Non-pigmented ciliary epithelial cell (primary cell): ENCODE results near the gene CD99.

Experiments used
- DNase-seq: peaks from one replicate; pipeline ENCODE4 v3.0.0-alpha.2; 2010; ENCODE audit warnings: low read depth

Gene CD99

DNA sequence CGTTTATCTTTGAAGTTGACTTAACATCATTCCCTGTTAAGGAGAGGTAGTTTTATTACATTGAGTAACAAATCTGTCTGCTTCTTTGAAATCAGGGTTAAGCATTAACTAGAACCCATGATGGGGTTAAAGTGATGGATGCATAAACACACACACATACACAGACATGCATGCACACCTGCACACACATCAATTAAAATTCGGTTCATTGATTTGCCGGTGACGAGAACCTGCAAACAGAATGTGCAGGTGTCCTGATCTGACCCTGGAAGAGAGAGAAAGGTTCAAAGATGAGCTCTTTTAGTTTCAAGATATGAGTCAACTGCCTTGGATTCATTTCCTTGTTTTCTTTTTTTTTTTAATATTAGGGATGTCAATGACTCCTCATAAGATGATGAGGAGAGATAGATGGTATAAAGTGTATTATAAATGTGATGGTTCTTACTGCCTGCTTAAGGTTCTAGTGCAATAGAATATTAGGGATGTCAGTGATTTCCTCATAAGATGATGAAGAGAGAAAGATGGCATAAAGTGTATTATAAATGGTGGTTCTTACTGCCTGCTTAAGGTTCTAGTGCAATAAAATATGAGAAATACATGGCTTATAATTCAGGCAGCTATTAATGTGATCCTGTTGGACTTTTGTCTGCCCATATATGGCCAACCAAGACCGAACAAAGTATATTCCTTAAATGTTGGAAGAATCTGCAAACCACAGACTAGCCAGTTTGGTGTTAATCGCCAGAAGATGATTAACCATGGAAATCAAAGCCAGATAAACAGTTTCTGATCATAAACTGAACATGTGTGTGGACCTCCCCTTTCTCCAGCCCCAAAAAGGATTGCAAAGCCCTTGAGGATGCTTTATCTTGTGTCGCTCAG, 14.1 kb upstream of the CD99 start:
- no peak for DNase-seq

DNA sequence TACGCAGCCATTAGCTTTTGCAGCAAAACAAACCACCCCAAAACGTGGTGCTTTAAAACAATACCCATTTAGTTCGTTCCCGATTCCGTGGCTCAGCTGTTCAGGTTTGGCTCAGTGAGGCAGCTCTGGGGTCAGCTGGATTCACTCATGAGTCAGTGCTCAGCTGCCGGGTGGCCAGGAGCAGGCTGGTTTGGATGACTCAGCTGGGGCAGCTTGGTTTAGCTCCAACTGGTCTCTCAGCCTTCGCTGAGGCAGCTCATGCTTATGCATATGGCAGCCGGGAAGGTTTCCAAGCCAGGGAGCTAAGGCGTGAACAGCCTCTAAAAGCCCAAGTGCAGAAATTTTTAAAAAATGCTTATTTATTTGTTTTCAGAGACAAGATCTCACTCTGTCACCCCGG, 13.3 kb upstream of the CD99 start:
- DNase-seq: peak; percentile 96

DNA sequence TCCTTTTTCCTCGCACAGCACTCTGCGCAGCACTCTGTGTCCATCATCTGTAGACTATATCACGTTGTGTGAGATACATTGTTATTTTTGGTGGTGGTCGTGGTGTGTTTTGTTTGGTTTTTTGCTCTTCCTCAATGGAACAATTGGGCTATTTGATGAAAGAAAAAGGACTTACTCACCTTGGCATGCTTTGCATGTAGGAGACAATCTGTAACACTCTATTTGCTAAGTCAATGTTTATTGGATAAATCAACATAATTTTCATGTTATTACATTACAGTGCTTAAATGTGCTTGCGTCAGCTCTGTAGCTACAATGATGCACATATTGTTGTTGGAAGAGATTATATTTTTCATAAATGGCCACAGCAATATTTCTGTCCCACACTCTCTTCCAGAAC, 12.5 kb upstream of the CD99 start:
- no peak for DNase-seq

DNA sequence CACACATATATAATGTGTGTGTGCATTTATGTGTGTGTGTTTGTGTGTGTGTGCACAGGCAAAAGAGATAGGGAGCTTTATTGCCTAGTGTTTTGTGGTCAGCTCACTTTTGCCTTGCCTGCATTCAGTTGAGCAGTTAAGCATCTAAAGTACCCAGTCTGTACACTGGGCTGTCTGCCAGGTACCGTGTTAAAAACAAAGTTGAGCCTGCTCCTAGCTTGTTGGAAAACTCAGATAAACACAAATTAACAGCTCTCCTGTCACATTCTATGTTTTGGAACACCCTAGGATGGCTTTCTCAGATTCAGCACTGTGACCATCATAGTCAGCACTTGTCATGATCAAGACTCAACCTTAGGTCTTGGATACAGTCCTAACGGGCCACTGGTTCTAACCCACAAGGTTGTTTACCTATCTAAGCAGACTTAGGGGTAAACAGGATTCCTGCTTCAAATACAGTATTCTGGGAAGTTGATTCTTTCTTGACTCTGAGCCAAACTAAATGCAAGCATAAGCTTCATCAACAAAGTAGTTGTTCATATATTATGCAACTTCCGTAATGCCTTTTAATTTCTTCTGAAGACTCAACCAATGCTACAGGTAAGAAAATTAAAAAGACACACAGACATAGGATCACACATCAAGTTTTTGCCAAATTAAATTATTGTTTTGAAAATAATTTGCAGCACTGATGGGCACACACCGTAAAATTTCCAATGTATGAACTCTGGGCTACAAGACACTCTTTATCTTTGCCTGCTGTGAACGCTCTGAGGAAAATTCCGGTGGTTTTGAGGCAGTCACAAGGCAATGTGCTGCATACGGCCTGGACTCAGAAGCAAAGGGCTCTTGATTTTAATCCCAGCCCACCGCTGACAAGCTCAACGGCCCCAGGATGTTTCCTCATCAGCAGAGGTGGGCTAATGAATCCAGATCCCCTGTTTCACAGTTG, 11.3 kb upstream of the CD99 start:
- DNase-seq: no peak

DNA sequence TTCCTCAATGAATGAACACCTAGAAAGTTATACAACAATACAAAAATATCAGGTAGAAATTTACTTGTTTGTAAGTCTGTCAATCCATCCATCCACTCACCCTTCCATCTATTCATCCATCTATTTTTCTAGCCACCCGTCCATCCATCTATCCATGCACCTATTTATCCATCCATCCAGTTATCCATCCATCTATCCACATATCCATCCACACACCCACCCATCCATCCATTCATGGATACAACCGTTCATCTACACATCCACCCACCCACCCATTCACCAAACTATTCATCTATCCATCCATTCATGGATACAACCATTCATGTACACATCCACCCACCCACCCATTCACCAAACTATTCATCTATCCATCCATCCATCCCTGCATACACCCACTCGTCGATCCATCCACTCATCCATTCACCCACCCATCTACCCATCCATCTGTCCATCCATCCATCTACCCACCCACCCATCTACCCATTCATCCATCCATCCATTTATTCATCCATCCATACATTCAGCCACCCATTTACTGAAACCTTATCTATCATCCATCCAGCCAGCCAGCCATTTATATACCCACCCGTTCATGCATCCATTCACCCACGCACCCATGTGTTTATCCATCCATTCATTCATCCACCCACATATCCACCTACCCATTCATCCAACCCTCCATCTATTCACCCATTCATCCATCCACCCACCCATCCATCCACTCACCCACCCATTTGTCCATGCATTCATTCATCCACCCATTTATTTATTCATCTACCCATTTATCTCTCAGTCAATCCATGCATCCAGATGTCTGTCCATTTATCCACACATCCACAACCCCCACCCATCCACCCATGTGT, 10.4 kb upstream of the CD99 start:
- DNase-seq: no peak

DNA sequence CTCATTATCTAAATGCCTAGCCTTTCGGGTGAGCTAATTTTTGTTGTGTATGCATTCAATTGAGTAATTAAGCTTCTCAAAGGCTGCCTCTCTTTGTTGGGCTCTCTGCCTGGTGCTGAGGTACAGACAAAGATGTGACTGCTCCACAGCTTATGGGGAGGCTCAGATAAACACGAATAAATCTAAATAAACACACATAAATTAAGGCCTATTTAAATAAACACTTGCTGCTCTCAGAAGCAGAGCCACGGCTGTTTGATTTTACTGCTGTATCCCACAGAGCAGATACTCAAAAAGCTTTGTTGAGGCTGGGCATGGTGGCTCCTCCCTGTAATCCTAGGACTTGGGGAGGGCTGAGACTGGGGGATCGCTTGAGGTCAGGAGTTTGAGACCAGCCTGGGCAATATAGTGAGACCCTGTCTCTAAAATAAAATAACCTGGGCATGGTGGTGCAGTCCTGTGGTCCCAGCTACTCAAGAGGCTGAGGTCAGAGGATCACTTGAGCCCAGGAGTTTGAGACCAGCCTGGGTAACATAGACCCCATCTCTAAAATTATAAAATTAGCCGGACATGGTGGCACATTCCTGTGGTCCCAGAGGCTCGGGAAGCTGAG, 8.4 kb upstream of the CD99 start:
- DNase-seq: no peak

DNA sequence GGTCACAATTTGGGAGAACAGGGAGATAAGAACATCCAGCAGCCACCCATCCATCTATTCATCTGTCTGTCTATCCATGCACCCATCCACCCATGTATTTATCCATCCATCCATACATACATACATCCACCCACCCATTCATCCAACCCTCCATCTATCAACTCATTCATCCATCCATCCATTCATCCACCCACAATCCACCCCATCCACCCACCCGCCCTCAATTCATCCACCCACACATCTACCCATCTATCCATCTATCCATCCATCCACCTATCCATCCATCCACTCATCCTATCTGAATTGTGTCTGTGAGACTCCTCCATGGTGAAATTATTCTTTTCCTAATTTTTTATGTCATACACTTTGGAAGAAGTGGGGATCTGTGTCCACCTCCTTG, 6.8 kb upstream of the CD99 start:
- DNase-seq: no peak

DNA sequence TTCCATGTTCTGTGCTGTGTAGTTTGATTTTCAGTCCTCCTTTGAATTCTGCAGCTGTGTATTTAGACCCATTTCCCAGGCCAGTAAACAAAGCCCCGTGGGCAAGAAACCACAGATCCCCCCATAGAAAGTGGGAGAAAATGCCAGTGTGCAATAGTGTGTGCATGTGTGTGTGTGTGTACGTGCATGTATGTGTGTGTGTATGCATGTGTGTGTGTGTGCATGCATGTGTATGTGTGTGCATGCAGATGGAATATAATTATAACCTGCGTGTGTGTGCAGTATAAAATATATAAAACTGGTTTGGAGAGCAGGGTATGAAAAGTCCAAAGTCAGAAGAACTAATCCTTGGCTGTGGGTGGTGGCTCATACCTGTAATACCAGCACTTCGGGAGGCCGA, 5.2 kb upstream of the CD99 start:
- no peak for DNase-seq

DNA sequence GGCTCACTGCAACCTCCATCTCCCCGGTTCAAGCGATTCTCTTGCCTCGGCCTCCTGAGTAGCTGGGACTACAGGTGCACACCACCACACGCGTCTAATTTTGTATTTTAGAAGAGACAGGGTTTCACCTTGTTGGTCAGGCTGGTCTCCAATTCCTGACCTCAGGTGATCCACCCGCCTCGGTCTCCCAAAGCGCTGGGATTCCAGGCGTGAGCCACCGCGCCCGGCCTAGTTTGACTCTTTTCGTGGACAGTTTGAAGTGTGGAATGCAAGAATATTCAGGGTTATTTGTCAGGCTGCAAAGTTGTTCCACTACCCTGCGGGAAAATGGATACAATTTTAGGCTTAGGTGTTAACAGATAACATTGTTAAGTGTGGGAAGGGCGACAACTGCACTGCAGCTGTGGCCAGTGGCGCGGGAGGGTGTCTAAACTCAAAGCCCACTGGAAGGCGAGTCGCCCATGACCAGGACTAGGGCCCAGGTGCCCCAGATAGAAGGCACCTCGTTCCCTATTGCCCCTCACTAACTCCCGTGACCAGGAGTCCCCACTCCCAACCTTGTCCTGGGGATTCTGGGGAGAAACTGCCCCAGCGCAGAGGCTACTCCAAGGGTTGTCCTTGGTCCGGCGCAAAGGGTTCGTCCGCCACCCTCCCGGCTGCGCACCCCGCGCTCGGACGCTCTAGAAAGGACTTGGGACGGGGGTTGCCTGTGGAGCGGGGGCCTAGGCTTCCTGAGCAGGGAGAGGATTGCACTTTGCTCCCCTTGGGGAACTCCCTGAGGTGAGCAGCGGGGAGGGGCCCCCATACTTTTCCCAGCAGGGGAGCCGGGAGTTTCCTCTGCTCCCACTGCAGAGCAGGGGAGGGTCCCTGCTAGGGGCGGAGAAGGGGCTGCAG, 1.1 kb upstream of the CD99 start:
- DNase-seq: no peak

DNA sequence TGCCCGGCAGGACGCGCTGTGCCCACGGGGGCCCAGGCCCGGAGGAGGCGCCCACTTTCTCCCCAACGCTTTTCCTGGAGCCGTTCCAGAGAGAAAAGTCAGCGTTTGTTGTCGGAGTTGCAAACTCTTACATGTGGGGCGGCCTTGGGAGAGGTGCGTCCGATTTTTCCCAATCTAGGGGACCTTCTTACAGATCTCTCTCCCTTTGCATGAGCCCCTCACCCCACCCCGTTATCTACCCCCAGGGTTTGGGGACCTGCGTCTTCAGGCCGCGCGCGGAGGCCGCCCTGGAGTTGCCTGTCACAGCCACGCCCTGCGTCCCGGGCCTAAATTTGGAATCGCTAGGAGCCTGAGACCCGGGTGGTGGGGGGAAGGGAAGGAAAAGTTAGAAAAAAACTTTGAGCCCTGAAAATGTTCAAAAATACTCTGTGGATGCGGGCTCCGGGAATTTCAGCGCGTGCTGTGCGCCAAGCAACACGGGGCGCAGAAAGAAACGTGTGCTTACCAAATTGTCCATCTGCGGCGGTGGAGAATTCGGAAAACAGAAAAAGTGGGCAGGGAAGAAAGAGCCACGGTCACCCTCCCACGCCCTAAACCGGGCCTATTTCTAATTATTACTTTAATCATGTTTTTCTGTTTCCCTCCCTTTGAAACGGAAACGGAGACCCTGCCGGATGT, 587 bp downstream of the CD99 start:
- DNase-seq: no peak

DNA sequence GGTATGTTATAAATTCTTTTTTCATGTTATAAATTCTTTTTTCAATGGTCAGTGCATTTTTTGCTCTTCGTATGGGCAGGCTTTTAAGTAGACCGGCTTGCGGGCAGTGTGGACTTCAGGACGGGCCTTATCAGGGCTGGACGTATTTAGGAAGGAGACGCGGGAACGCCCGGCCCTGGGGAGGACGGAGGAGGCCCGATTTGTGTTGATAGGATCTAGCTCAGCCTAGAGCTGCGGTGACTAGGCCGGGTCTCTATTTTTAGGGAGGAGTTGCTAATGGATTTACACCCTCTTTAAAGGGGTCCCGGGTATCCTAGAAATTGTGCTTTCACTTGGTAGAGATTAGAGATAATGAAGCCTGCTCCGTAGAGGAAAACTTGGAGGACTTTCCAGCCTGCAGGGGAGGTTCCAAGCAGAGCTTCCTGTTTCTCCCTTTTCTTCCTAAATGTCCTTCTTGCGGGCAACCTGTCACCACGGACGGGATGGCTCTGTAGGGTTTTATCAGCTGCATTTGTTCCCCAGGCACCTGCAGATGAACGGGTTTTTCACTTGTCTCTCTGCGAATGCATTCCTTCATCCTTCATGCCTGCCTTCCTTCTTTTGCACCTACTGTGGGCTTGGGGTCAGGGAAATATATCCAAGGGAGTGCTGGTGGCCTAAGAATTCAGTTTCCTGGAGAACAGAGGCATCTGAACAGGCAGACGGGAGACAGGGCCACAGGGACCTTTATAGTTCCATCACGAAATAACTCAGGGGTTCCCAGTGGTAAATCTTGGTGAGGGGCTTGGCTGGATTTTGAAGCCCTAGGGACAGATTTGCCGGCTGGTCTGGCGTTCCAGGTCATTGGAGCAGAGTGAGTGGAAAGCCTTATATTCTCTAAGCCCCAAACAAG, 1.4 kb downstream of the CD99 start:
- no peak for DNase-seq

DNA sequence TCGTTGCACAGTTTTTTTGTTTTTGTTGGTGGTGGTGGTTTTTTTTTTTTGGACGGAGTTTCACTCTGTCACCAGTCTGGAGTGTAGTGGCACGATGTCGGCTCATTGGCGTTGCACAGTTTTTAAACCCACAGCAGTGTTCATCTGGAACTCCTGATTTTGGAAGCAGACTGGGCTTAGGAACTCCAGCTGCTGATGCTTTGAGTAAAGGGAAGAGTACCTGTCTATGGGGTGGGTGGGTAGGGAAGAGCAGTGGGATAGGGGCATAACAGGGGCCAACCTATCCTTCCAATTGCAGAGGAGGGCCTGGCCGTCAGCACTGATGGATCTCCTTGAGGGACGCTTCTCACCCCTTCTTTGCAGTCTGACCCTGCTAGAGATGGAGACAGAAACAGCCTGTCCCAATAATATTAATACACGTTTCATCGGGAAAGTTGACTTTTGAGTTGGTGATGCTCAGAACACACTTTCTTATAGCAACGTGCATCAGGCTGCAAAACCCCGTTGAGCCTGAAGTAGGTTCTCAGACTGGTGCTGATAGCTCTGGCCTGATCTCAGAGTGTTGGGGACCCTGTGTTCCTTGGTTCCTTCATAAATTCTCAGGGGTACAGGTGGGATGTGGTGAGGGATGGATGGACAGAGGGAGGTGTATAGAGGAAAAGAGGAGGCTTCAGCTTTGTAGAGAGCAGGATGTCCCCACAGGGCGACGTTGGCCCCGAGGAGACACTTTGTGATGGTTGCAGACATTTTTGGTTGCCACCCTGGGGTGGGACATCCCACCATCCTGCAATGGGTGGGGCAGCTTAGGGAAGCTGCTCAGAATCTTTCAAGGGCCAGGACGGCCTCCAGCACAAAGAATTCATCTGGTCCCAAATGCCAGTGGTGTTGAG, 2.3 kb downstream of the CD99 start:
- DNase-seq: no peak

DNA sequence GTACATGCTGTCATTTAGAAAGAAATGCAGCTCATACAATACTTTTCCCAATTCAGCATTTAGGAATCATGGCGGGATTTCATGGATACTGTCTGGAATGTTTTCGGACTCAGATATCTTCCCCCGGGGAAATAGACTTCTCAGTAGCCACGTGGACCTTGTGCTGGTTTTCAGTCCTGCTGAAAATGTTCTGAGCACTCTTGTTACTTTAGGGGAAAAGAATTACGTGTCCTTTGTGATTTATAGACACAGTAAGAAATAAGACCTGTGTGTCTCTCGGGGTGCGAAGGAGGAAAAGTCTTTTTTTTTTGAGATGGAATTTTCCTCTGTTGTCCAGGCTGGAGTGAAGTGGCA, 3.8 kb downstream of the CD99 start:
- no peak for DNase-seq

DNA sequence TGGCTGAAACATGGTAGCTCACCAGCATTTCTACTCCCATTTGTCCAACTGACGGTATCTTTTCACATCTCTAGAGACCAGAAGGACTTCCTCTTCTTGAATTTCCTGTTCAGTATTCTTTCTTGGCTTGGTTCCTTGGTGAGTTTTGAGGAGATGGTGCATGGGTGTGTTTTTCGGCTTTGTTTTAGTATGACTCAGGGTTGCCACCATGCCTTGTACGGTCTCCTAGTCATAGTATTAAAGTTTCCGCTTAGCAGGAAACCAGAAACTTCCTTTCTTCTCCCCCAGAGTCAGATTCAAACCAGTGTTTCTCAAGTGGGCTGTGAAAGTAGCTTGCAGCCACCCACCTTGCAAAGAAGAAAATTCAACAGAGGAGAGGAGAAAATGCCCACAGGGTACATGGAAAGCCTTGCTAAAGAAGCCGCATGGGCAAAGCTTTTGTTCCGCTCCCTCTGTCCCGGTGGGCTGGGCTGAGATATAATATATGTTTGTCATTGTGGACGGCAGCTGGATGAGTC, 5.7 kb downstream of the CD99 start:
- no peak for DNase-seq

DNA sequence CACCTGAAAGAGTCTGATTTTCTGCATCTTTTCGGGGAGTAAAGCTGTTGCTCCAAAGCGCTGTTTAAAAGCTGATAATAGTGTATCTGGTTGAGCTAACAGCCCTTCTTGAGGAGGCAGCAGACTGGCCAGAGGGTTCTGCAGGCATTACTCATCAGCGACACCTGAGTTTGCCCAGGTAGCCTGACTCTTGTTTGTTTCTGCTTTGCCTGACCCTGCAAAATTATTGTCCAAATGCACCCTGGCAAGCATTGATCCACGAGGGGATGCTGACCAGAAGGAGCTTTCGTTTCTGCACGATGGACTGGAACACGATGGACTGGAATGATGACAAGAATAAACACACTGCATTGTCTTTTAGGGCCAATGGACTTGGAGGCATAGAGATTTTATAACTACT, 6.2 kb downstream of the CD99 start:
- DNase-seq: no peak

DNA sequence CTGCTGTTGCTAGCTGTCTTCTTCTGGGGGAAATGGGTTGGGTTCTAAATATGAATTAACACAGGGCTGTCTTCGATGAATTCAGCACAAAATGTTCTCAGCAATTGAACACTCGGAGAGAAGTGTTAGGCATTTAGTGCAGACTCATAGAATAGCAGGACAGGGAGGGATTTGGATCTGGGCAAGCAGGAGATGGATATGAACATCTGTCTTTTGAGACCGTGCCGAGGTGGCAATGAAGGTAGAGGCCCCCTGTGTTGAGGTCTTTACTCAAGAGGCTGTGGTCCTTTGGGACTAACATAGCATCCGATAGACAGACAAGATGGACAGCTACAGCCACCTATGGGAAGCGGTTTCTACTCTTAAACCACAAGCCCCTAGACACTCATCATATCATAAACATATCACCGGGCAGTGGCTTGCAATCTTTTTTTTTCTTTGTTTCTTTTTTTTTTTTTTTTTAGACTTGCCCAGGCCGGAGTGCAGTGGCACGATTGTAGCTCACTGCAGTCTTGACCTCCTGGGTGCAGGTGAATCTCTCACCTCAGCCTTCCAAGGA, 6.7 kb downstream of the CD99 start:
- DNase-seq: no peak

DNA sequence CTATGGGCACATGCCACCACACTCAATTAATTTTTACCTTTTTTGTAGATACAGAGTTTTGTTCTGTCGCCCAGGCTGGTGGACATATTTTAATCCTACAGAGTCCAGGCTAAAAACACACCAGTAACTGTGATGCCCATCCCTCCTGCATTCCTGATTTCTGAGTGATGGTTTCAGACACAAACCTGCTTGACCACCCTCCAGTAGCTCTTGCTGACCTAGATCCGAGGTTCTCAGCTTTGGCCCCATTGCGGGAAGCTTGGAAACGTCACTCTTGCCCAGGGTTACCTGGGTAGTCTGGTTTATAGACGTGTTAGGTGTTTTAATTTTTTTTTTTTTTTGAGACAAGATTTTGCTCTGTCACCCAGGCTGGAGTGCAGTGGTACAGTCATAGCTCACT, 7.5 kb downstream of the CD99 start:
- no peak for DNase-seq

DNA sequence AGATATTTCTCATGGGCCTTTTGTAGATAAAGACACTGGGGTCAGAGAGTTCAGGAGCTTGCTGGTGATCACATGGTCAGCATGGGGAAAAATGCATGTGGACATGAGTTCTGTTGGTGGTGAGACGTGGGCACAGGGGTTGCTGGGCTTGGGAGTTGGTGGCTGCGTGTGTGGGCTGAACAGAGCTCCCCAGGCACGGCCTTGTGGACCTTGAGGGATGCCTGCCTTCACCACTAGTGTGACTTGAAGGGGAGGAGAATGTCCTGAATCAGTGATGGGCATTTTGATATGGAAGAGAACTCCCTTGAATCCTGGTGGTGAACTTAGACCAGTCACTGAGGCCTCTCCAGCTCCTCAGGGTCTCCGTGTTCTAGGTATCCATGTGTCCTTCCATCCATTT, 8.9 kb downstream of the CD99 start:
- no peak for DNase-seq
